Left ventricle myocardium inferior (tissue), 1 donor: ENCODE measurements around the gene UBE2F. TPM values are rescaled to one million over a fixed set of nuclear protein-coding genes. Genes with fewer than 3 reads are reported as not detected.

Experiments
- DNase-seq: peaks from one replicate; pipeline ENCODE4 v3.0.0-alpha.2; 2020
- H3K27ac ChIP-seq: fragments of 200-600 bp; replicated peaks from 2 replicates; pipeline ENCODE4 v1.8.0; 2021
- H3K27me3 ChIP-seq: fragments of 200-600 bp; 2 replicates; pipeline ENCODE4 v1.8.0; 2021; ENCODE audit warnings: low read depth
- H3K36me3 ChIP-seq: fragments of 200-600 bp; 2 replicates; pipeline ENCODE4 v1.8.0; 2021
- H3K4me1 ChIP-seq: fragments of 200-600 bp; 2 replicates; pipeline ENCODE4 v1.8.0; 2021
- H3K4me3 ChIP-seq: fragments of 200-600 bp; 2 replicates; pipeline ENCODE4 v1.8.0; 2021; ENCODE audit warnings: mild to moderate bottlenecking, moderate library complexity
- H3K9me3 ChIP-seq: fragments of 200-600 bp; replicated peaks from 2 replicates; pipeline ENCODE4 v1.8.0; 2021
- intact Hi-C: fragments of 100-400 bp; cut with micrococcal nuclease; formaldehyde crosslinking; loops from one replicate; pipeline ENCODE4 v1.11.0; 2022
- total RNA-seq: library from RNA; stranded (reverse); fragmentation: NEBNext Ultra II Directional; extraction: Animal tissue kit (Norgen Biotek cat#: 25700); gene quantifications from one replicate; pipeline ENCODE4 v1.2.1, GENCODE V29; 2021
- TF ChIP-seq, protein P1 (sequence below): fragments of 200-600 bp; IDR thresholded peaks from 2 replicates; pipeline ENCODE4 v1.8.0; 2021; ENCODE audit warnings: antibody characterized with exemption, mild to moderate bottlenecking, borderline replicate concordance
- donor health status: DM: no; HTN: yes; CAD: no; lungs with severe emphysema.

UBE2F gene
- total RNA-seq, 1 donor from 2014 or later = 63.5 TPM

GRCh38 chr2:237922641-237923361 is 44.0 kb upstream of the UBE2F start:
- intact Hi-C loops = no loop called here
- Histone ChIP-seq H3K4me3 (peak overlapping the region; percentile 54), H3K27ac (peak overlapping the region; percentile 59), H3K9me3 (no peaks in the 10 kb centered on the region), H3K36me3 (no peaks in the 10 kb centered on the region), H3K4me1 (peaks cover 8% of the 10 kb centered on the region), H3K27me3 (no peaks in the 10 kb centered on the region)
- TF ChIP-seq, protein P1, sequence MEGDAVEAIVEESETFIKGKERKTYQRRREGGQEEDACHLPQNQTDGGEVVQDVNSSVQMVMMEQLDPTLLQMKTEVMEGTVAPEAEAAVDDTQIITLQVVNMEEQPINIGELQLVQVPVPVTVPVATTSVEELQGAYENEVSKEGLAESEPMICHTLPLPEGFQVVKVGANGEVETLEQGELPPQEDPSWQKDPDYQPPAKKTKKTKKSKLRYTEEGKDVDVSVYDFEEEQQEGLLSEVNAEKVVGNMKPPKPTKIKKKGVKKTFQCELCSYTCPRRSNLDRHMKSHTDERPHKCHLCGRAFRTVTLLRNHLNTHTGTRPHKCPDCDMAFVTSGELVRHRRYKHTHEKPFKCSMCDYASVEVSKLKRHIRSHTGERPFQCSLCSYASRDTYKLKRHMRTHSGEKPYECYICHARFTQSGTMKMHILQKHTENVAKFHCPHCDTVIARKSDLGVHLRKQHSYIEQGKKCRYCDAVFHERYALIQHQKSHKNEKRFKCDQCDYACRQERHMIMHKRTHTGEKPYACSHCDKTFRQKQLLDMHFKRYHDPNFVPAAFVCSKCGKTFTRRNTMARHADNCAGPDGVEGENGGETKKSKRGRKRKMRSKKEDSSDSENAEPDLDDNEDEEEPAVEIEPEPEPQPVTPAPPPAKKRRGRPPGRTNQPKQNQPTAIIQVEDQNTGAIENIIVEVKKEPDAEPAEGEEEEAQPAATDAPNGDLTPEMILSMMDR = no peak
- no peak for DNase-seq

GRCh38 chr2:237923481-237924163 is 43.2 kb upstream of the UBE2F start:
- H3K4me3 ChIP-seq = peak overlapping the region; percentile 54
- H3K27me3 ChIP-seq = no peaks in the 10 kb centered on the region
- no peaks in the 10 kb centered on the region for H3K36me3 ChIP-seq
- no peaks in the 10 kb centered on the region for H3K9me3 ChIP-seq
- peak; percentile 78 for DNase-seq
- TF ChIP-seq, protein P1 = peak; percentile 94
- peak overlapping the region; percentile 59 for H3K27ac ChIP-seq
- intact Hi-C loops = no loop called here
- H3K4me1 ChIP-seq = peaks cover 8% of the 10 kb centered on the region

GRCh38 chr2:237924164-237924534 is 42.7 kb upstream of the UBE2F start:
- no peaks in the 10 kb centered on the region for H3K36me3 ChIP-seq
- H3K4me3 ChIP-seq = no peak overlapping the region
- intact Hi-C loops = no loop called here
- no peaks in the 10 kb centered on the region for H3K27me3 ChIP-seq
- DNase-seq = no peak
- H3K9me3 ChIP-seq = no peaks in the 10 kb centered on the region
- peaks cover 8% of the 10 kb centered on the region for H3K4me1 ChIP-seq
- TF ChIP-seq, protein P1 = no peak
- no peak overlapping the region for H3K27ac ChIP-seq

- intact Hi-C loops = no loop called here
Observed at GRCh38 chr2:237927135-237927534, 39.7 kb upstream of the UBE2F start.

DNA sequence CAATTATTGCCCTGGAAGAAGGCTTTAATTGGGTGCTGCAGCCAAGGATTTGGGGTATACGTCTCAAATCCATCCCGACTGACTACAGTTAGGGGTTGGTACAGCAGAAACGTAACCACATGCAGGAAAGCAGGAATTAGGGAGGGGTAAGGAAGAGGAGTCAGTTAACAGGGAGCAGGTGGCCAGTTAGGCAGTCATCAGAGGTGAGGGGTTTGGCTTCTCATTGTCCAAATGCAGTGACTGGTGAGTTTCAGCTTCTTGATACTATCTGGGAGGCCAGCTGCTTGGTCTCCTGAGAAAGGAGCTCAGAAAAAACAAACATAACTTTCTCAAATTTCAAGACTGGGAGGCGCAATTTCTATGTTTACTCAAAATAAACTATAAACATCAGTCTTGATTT is 38.8 kb upstream of the UBE2F start:
- TF ChIP-seq, protein P1 = no peak
- intact Hi-C loops = no loop called here
- no peak overlapping the region for H3K4me3 ChIP-seq
- no peak overlapping the region for H3K27ac ChIP-seq
- H3K36me3 ChIP-seq = no peaks in the 10 kb centered on the region
- no peaks in the 10 kb centered on the region for H3K27me3 ChIP-seq
- no peak for DNase-seq
- H3K4me1 ChIP-seq = peaks cover 10% of the 10 kb centered on the region
- peaks cover 11% of the 10 kb centered on the region for H3K9me3 ChIP-seq

More at GRCh38 chr2:237927135-237927534, 39.7 kb upstream of the UBE2F start:
- no peak overlapping the region for H3K4me3 ChIP-seq
- H3K27ac ChIP-seq = no peak overlapping the region
- H3K4me1 ChIP-seq = peaks cover 12% of the 10 kb centered on the region
- DNase-seq = no peak
- no peaks in the 10 kb centered on the region for H3K36me3 ChIP-seq
- peaks cover 11% of the 10 kb centered on the region for H3K9me3 ChIP-seq
- no peaks in the 10 kb centered on the region for H3K27me3 ChIP-seq
- TF ChIP-seq, protein P1 = no peak
